NT2/D1 (cell line): Measurements from ENCODE around the gene RTN4RL2.
A peak's percentile ranks its signal among the peaks of the same experiment; 100 is the strongest.

ENCODE experiments used
- DNase-seq: peaks from one replicate; pipeline ENCODE4 v3.0.0-alpha.2; 2011; ENCODE audit warnings: low read depth, low spot score
- H3K27me3 ChIP-seq: 2 replicates; pipeline ENCODE4 v1.6.0; 2011; ENCODE audit warnings: mild to moderate bottlenecking; ENCODE audit not compliant: insufficient read length, insufficient read depth
- H3K36me3 ChIP-seq: 2 replicates; pipeline ENCODE4 v1.6.1; 2011; ENCODE audit warnings: mild to moderate bottlenecking, low read length, mixed read lengths; ENCODE audit not compliant: insufficient read depth, insufficient read length
- H3K4me1 ChIP-seq: 2 replicates; pipeline ENCODE4 v1.5.1; 2011; ENCODE audit not compliant: insufficient read depth, insufficient read length
- H3K4me3 ChIP-seq: 2 replicates; pipeline ENCODE4 v1.5.1; 2011; ENCODE audit warnings: low read depth; ENCODE audit not compliant: insufficient read length
- H3K9ac ChIP-seq: 2 replicates; pipeline ENCODE4 v1.6.0; 2011; ENCODE audit warnings: low read depth; ENCODE audit not compliant: insufficient read length
- H3K9me3 ChIP-seq: 2 replicates; pipeline ENCODE4 v1.5.1; 2011; ENCODE audit warnings: mild to moderate bottlenecking, low read length; ENCODE audit not compliant: insufficient read depth
- SUZ12 ChIP-seq: IDR thresholded peaks from 2 replicates; pipeline ENCODE4 v1.6.1; 2011; ENCODE audit not compliant: insufficient read length, insufficient read depth; ENCODE audit errors: extremely low read depth
- YY1 ChIP-seq: IDR thresholded peaks from 2 replicates; pipeline ENCODE4 v1.6.1; 2011; ENCODE audit not compliant: insufficient read length, insufficient read depth
- ZNF274 ChIP-seq: IDR thresholded peaks from 2 replicates; pipeline ENCODE4 v1.6.1; 2011; ENCODE audit warnings: mild to moderate bottlenecking, low read depth, low read length

RTN4RL2 gene

GRCh38 chr11:57475671-57476046 is 15.3 kb downstream of the RTN4RL2 start:
- Histone ChIP-seq H3K9ac (no peak overlapping the region), H3K4me3 (no peak overlapping the region), H3K36me3 (no peaks in the 10 kb centered on the region), H3K9me3 (no peaks in the 10 kb centered on the region), H3K4me1 (peaks cover 21% of the 10 kb centered on the region), H3K27me3 (no peaks in the 10 kb centered on the region)
- DNase-seq: no peak
- TF ChIP-seq ZNF274 (no peak), SUZ12 (no peak), YY1 (no peak)

GRCh38 chr11:57476047-57476756 is 15.9 kb downstream of the RTN4RL2 start:
- Histone ChIP-seq H3K9ac (no peak overlapping the region), H3K4me1 (peaks cover 21% of the 10 kb centered on the region), H3K4me3 (no peak overlapping the region), H3K27me3 (peaks cover 5% of the 10 kb centered on the region), H3K36me3 (no peaks in the 10 kb centered on the region), H3K9me3 (no peaks in the 10 kb centered on the region)
- TF ChIP-seq ZNF274 (no peak), SUZ12 (no peak), YY1 (no peak)
- DNase-seq: no peak

- Histone ChIP-seq H3K36me3 (no peaks in the 10 kb centered on the region), H3K9me3 (no peaks in the 10 kb centered on the region), H3K4me3 (no peak overlapping the region), H3K4me1 (peaks cover 24% of the 10 kb centered on the region), H3K9ac (no peak overlapping the region), H3K27me3 (peaks cover 12% of the 10 kb centered on the region)
- no peak for DNase-seq
- no peak for TF ChIP-seq SUZ12
These were observed 16.6 kb downstream of the RTN4RL2 start for GRCh38 chr11:57476757-57477506.

- TF ChIP-seq ZNF274 (no peak), YY1 (no peak), SUZ12 (no peak)
- Histone ChIP-seq H3K4me1 (peaks cover 25% of the 10 kb centered on the region), H3K36me3 (no peaks in the 10 kb centered on the region), H3K27me3 (peaks cover 17% of the 10 kb centered on the region), H3K9me3 (no peaks in the 10 kb centered on the region), H3K4me3 (no peak overlapping the region), H3K9ac (no peak overlapping the region)
- DNase-seq: no peak
These were observed 17.3 kb downstream of the RTN4RL2 start for GRCh38 chr11:57477507-57478189.

GRCh38 chr11:57479021-57479663 is 18.8 kb downstream of the RTN4RL2 start:
- Histone ChIP-seq H3K27me3 (peaks cover 18% of the 10 kb centered on the region), H3K4me1 (peaks cover 22% of the 10 kb centered on the region), H3K9ac (no peak overlapping the region)

GRCh38 chr11:57479911-57480310 is 19.6 kb downstream of the RTN4RL2 start:
- Histone ChIP-seq H3K4me1 (peaks cover 22% of the 10 kb centered on the region), H3K27me3 (peaks cover 20% of the 10 kb centered on the region), H3K9me3 (no peaks in the 10 kb centered on the region), H3K36me3 (no peaks in the 10 kb centered on the region), H3K4me3 (no peak overlapping the region), H3K9ac (no peak overlapping the region)
- DNase-seq: no peak
- TF ChIP-seq YY1: no peak
- no peak for TF ChIP-seq SUZ12
- no peak for TF ChIP-seq ZNF274

More at GRCh38 chr11:57479021-57479663, 18.8 kb downstream of the RTN4RL2 start:
- H3K4me3 ChIP-seq: no peak overlapping the region
- no peak for TF ChIP-seq YY1
- H3K36me3 ChIP-seq: no peaks in the 10 kb centered on the region
- no peaks in the 10 kb centered on the region for H3K9me3 ChIP-seq
- DNase-seq: no peak

- Histone ChIP-seq H3K9me3 (no peaks in the 10 kb centered on the region), H3K36me3 (no peaks in the 10 kb centered on the region), H3K9ac (no peak overlapping the region), H3K4me1 (peaks cover 22% of the 10 kb centered on the region), H3K4me3 (no peak overlapping the region), H3K27me3 (peaks cover 20% of the 10 kb centered on the region)
- DNase-seq: peak; percentile 62
- no peak for TF ChIP-seq YY1
- TF ChIP-seq ZNF274: no peak
- no peak for TF ChIP-seq SUZ12
These were observed 20.2 kb downstream of the RTN4RL2 start for GRCh38 chr11:57480409-57481137.
